Activated CD8-positive, alpha-beta T cell treated with anti-CD3 and anti-CD28 coated beads for 36 hours (primary cell): Measurements from ENCODE around the gene CTBP2. TPM values are rescaled to one million over a fixed set of nuclear protein-coding genes. Genes with fewer than 3 reads are reported as not detected.

ENCODE experiments used
- ATAC-seq: fragments of 200-7000 bp; cut with Tn5 transposase; one replicate; pipeline ENCODE4 v1.10.0; 2021; ENCODE audit warnings: mild to moderate bottlenecking, moderate library complexity
- CTCF ChIA-PET: fragments of 350-600 bp; sonication (Branson Sonifier 250); formaldehyde crosslinking; loops from one replicate; lab custom pipeline; 2021; ENCODE audit warnings: antibody characterized with exemption; lab: Charles Lee
- POLR2A ChIA-PET: fragments of 350-600 bp; sonication (Branson Sonifier 250); formaldehyde crosslinking; loops from one replicate; lab custom pipeline; 2021; ENCODE audit warnings: antibody characterized with exemption; lab: Charles Lee
- DNase-seq: peaks from one replicate; pipeline ENCODE4 v3.0.0-alpha.2; 2020
- H3K27ac Mint-ChIP-seq: one replicate; pipeline ENCODE4 v1.8.0; 2021; ENCODE audit warnings: mild to moderate bottlenecking, mixed read lengths
- H3K27me3 Mint-ChIP-seq: one replicate; pipeline ENCODE4 v1.8.0; 2021; ENCODE audit warnings: mixed read lengths
- H3K36me3 Mint-ChIP-seq: one replicate; pipeline ENCODE4 v1.8.0; 2021; ENCODE audit warnings: low read depth, mixed read lengths
- H3K4me1 Mint-ChIP-seq: one replicate; pipeline ENCODE4 v1.8.0; 2021; ENCODE audit warnings: low read depth, mixed read lengths
- H3K4me3 Mint-ChIP-seq: one replicate; pipeline ENCODE4 v1.8.0; 2021; ENCODE audit warnings: mild to moderate bottlenecking, moderate library complexity, mixed read lengths
- H3K9me3 Mint-ChIP-seq: one replicate; pipeline ENCODE4 v1.8.0; 2021; ENCODE audit warnings: mixed read lengths
- intact Hi-C: fragments of 100-400 bp; cut with micrococcal nuclease; formaldehyde crosslinking; loops from one replicate; pipeline ENCODE4 v1.10.0; 2022
- total RNA-seq, 2 experiments: library from RNA; stranded (reverse); gene quantifications; one replicate each; pipeline ENCODE4 v1.2.3, GENCODE V29; 2021
- TF ChIP-seq, protein P1 (sequence below): fragments of 200-600 bp; IDR thresholded peaks from one replicate; pipeline ENCODE4 v1.8.0; 2022; ENCODE audit warnings: antibody characterized with exemption, mild to moderate bottlenecking

CTBP2 gene
- total RNA-seq, 2 experiments from 2014 or later, result 0.60 to 0.88 TPM

DNA sequence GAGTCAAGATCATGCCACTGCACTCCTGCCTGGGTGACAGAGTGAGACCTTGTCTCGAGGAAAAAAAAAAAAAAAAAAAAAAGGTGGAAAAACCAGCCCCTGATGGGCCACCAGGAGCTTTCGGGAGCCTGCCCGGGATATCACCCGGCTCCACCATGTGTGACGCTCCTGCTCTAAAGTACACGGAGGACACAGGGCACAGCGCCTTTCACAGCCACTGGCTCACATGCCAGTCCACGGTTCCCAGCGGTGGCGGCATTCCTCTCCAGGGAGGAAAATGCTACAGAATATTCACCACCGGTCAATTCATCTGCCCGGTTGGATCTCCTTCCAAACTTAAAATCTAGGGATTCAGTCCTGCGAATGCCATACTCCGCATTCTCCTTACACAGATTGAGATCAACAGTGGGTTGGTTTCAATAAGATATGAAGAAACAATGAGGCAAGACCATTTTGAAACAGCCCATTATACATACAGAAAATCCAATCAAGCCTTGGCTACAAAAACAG lies 81.2 kb downstream of the CTBP2 start:
- TF ChIP-seq, protein P1, sequence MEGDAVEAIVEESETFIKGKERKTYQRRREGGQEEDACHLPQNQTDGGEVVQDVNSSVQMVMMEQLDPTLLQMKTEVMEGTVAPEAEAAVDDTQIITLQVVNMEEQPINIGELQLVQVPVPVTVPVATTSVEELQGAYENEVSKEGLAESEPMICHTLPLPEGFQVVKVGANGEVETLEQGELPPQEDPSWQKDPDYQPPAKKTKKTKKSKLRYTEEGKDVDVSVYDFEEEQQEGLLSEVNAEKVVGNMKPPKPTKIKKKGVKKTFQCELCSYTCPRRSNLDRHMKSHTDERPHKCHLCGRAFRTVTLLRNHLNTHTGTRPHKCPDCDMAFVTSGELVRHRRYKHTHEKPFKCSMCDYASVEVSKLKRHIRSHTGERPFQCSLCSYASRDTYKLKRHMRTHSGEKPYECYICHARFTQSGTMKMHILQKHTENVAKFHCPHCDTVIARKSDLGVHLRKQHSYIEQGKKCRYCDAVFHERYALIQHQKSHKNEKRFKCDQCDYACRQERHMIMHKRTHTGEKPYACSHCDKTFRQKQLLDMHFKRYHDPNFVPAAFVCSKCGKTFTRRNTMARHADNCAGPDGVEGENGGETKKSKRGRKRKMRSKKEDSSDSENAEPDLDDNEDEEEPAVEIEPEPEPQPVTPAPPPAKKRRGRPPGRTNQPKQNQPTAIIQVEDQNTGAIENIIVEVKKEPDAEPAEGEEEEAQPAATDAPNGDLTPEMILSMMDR, result no peak
- no peaks in the 10 kb centered on the region for H3K4me1 Mint-ChIP-seq
- no peak overlapping the region for H3K27ac Mint-ChIP-seq
- intact Hi-C loops, result no loop called here
- DNase-seq, result no peak
- H3K9me3 Mint-ChIP-seq, result no peaks in the 10 kb centered on the region
- H3K4me3 Mint-ChIP-seq, result no peak overlapping the region
- H3K27me3 Mint-ChIP-seq, result peaks cover 1% of the 10 kb centered on the region
- ATAC-seq, result no peak
- ChIA-PET POLR2A (no interaction called here), CTCF (no interaction called here)
- H3K36me3 Mint-ChIP-seq, result no peaks in the 10 kb centered on the region

DNA sequence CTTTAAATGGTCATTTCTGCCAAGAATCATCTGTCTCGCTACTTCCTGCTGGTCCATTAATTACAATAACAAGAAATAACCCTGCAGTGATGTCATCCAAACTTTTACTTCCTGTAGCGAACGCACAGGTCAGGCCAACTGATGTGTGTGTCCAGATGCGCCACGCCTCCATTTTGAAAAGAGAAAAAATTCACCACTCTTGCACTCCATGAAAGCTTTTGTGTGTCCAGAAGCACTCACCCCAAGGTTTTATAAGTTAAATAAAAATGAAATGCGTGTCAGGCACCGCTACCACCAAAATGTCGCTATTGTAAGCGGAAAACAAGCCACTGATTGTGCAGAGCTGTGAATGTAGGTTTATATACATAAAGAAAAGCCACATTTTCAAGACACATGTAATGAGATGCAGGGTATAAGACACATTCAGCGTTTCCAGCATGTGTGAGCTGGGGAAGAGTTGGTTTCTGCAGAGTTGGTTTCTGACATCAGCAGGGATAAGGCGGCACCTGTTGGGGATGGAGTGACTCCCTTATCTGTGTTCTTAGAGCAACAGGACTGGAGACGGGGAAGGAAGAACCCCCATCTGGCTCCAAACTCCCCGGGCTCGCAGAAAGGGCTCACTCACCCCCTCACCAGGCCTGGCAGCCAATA lies 83.3 kb downstream of the CTBP2 start:
- DNase-seq, result no peak
- Mint-ChIP-seq H3K27me3 (peaks cover 3% of the 10 kb centered on the region), H3K27ac (no peak overlapping the region), H3K36me3 (no peaks in the 10 kb centered on the region), H3K4me1 (no peaks in the 10 kb centered on the region), H3K9me3 (no peaks in the 10 kb centered on the region), H3K4me3 (no peak overlapping the region)
- intact Hi-C loops, result no loop called here
- no peak for ATAC-seq
- TF ChIP-seq, protein P1, result no peak
- ChIA-PET CTCF (no interaction called here), POLR2A (no interaction called here)

DNA sequence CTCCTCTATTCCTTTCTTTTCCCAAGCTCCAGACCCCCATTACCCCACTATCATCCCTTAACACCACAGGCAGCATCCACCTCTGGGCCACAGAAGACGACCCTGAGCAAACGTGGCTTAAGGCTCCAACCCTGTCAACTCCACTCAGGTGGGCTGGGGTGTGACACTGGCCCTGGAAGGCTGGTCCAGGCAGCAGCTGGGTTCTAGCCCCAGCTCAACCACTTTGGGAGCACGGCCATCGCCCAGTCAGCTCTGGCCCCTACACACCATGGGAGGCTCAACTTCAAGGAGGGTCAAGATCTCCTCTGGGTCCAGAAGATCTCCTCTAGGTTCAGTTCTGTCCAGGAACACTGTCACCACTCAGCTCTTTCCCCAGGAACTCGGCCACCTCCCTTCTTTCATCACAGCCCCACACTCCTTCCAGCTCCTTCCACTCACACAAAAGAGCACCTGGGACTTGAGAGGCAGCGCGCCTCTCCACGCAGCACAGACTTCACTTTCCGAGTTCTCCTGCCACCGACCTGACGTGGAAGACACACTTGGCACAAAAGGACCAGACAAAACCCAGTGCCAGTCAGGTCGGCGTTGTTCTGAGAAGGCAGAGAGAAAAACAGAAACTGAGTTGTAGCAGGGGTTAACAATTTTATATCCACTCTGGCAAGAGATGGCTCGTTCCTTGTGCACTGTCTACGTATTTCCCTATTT lies 84.1 kb downstream of the CTBP2 start:
- CTCF ChIA-PET, result no interaction called here
- Mint-ChIP-seq H3K27me3 (peaks cover 3% of the 10 kb centered on the region), H3K4me3 (no peak overlapping the region), H3K9me3 (no peaks in the 10 kb centered on the region), H3K27ac (no peak overlapping the region), H3K4me1 (no peaks in the 10 kb centered on the region), H3K36me3 (no peaks in the 10 kb centered on the region)
- no peak for ATAC-seq
- DNase-seq, result no peak
- TF ChIP-seq, protein P1, result no peak
- POLR2A ChIA-PET, result interaction anchor here (0.8 kb wide), 1 partner anchor 10 kb away, joined by 3 read pairs; no protein-coding TSS in a partner anchor
- intact Hi-C loops, result no loop called here

DNA sequence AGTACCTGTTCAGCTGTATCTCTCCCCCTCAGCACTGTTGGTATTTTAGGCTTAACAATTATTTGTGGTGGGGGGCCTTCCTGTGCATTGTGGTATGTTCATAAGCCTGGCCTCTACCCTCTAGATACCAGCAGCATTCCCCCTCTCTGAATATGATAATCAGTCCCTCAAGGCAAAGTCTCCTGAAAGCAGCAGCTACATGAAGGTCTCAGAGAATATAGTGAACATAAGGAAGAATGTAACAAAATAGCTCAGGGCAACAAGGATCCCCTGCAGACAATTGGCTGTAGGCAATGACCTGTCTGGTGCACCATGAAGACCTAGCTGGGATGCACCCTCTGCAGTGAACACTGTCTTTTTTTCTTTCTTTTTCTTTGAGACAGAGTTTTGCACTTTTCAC lies 86.4 kb downstream of the CTBP2 start:
- H3K9me3 Mint-ChIP-seq, result no peaks in the 10 kb centered on the region
- DNase-seq (no peak), ATAC-seq (no peak)
- TF ChIP-seq, protein P1, result no peak
- POLR2A ChIA-PET, result no interaction called here
- no peak overlapping the region for H3K4me3 Mint-ChIP-seq
- H3K27ac Mint-ChIP-seq, result no peak overlapping the region
- H3K27me3 Mint-ChIP-seq, result peaks cover 3% of the 10 kb centered on the region
- CTCF ChIA-PET, result interaction anchor here (1.1 kb wide), 1 partner anchor 10 kb away, joined by 3 read pairs; no protein-coding TSS in a partner anchor
- H3K36me3 Mint-ChIP-seq, result no peaks in the 10 kb centered on the region
- intact Hi-C loops, result no loop called here
- no peaks in the 10 kb centered on the region for H3K4me1 Mint-ChIP-seq

DNA sequence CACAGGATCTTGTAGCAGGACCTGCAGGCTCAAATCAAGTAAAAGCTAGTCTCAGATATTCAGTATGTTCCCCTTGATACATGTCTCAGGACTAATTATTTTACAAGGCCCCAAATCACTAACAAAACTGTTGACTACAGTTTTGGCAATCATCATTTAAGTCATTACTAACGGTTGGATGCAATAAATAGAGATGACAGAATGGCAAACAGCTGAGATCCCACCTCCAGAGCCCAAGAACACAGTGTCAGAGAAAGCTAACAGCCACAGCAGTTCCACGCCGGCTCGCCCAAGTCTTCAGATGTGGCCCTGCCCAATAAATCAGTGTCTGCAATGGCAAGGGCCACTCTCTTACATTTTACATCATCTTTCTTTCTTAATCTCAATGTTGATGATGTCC lies 87.6 kb downstream of the CTBP2 start:
- ChIA-PET CTCF (no interaction called here), POLR2A (no interaction called here)
- Mint-ChIP-seq H3K36me3 (no peaks in the 10 kb centered on the region), H3K9me3 (no peaks in the 10 kb centered on the region), H3K4me1 (no peaks in the 10 kb centered on the region), H3K27ac (no peak overlapping the region), H3K4me3 (no peak overlapping the region), H3K27me3 (peaks cover 3% of the 10 kb centered on the region)
- intact Hi-C loops, result no loop called here
- DNase-seq (no peak), ATAC-seq (no peak)
- TF ChIP-seq, protein P1, result no peak
